ENCODE results near the gene SLC1A3. TPM values are rescaled to one million over a fixed set of nuclear protein-coding genes. Genes with fewer than 3 reads are reported as not detected.

Gene SLC1A3
- total and polyA plus RNA-seq, 2 donors (not counting 1 experiment from before 2014, with no cell fraction given): 0.37 TPM; not detected in 1

- ChIA-PET CTCF (interaction anchor here (1.2 to 8.1 kb wide), 8 partner anchors 9 to 270 kb away, joined by 3 to 67 read pairs (median 6); no protein-coding TSS in a partner anchor), POLR2A (no interaction called here)
- H2AFZ ChIP-seq (ENCODE audit: insufficient read depth, low read depth, low read length, poor library complexity, severe bottlenecking): no peak overlapping the region
- H3K27me3 ChIP-seq (replicated peaks in 1 of 4; ENCODE audit: control extremely low read depth in 1 of 4, control insufficient read depth in 3 of 4, insufficient read depth in 4 of 4, low read length in 3 of 4): peaks cover 0 to 4% (median 1%) of the 10 kb centered on the region in 4 experiments
- TF ChIP-seq EZH2 (IDR thresholded peaks at IDR 0.05; ENCODE audit: borderline replicate concordance, insufficient read depth, low read depth, low read length, poor library complexity, severe bottlenecking) (no peak), CTCF (IDR thresholded peaks at IDR 0.05) (no peak)
- no peak for ATAC-seq (ENCODE audit: low read depth)
- DNase-seq: no peak
- intact Hi-C loops (cut with micrococcal nuclease): loop anchor here (2.0 kb wide), 1 partner anchor 271 kb away; no protein-coding TSS in a partner anchor
- no peak overlapping the region for H3K27ac ChIP-seq (ENCODE audit: low read length in 2 of 2)
- H3K9ac ChIP-seq (ENCODE audit: low read length): no peak overlapping the region
- H3K4me1 Mint-ChIP-seq: peaks cover 2% of the 10 kb centered on the region
- no peak overlapping the region for H3K27ac Mint-ChIP-seq
- no peak overlapping the region for H3K4me2 ChIP-seq (replicated peaks; ENCODE audit: low read depth, low read length, poor library complexity, severe bottlenecking)
- no peak overlapping the region for H3K4me3 ChIP-seq (ENCODE audit: control extremely low read depth in 1 of 5, extremely low read depth in 1 of 5, insufficient read depth in 1 of 5, low read depth in 2 of 5, low read length in 4 of 5)
- peaks cover 22% of the 10 kb centered on the region for H3K27me3 Mint-ChIP-seq
- H3K9me3 Mint-ChIP-seq (ENCODE audit: insufficient read depth): no peaks in the 10 kb centered on the region
- no peaks in the 10 kb centered on the region for H4K20me1 ChIP-seq (ENCODE audit: control insufficient read depth, insufficient read depth, low read length, poor library complexity, severe bottlenecking)
- no peaks in the 10 kb centered on the region for H3K36me3 ChIP-seq (replicated peaks in 1 of 2; ENCODE audit: control extremely low read depth in 1 of 2, control insufficient read depth in 1 of 2, extremely low read depth in 1 of 2, insufficient read depth in 2 of 2, low read length in 1 of 2)
- no peaks in the 10 kb centered on the region for H3K79me2 ChIP-seq (ENCODE audit: control insufficient read depth, insufficient read depth, low read length)
- H3K4me3 Mint-ChIP-seq: no peak overlapping the region
- no peaks in the 10 kb centered on the region for H3K9me3 ChIP-seq (ENCODE audit: control extremely low read depth in 1 of 3, control insufficient read depth in 2 of 3, insufficient read depth in 1 of 3, low read length in 2 of 3)
- no peaks in the 10 kb centered on the region for H3K4me1 ChIP-seq (ENCODE audit: control insufficient read depth in 2 of 2, insufficient read depth in 2 of 2, low read length in 2 of 2)
These were observed 129.5 kb downstream of the SLC1A3 start for GRCh38 chr5:36735891-36736290.

Small RNAs within 50 kb of the gene (small RNA-seq; reads per million reads assigned to genes)
- not detected for gene AC010631.1 (ENCODE audit: insufficient read length, low read depth, low replicate concordance)

Measured in B cell (primary cell).